GM21423 (cell line): ENCODE data around the gene MARK3.

ENCODE experiments used
- ATAC-seq: cut with Tn5 transposase; IDR thresholded peaks from one replicate; pipeline ENCODE4 v1.9.1; 2021; ENCODE audit warnings: mild to moderate bottlenecking, moderate library complexity; ENCODE audit not compliant: unreplicated experiment

MARK3 gene

GRCh38 chr14:103535081-103535890, 150.1 kb downstream of the MARK3 start:
- no peak for ATAC-seq

DNA sequence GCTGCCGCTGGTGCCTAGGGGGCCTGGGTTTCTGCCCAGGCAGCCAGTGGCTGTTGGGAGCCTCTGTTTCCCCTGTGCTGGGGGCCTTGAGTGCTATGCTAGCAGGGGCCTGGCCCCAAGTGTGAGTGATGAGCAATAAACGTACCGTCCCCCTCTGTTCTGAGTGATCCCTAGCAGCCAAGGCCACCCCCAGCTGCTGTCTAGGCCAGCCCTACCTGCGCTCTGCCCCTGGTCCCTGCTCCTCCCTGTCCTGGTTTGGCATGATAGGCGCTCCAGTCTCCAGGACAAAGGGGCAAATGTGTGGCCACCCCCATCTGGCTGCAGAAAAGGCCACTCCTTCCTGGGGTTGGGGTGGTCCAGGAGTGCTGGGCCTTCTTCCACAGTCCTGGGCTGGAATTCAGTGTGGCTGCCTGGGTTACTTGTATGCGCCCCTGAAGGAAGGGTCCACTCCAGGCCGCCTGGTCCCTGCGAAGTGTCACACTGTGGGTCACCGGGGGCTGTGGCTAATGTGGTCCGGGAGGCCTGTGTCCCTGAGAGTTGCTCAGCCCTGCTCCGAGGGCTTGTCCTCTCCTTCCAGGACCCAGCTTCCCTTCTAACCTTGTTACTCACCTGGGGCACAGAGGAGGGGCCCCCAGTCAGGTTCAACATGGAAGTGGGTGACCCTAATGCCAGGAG, 150.8 kb downstream of the MARK3 start:
- no peak for ATAC-seq

DNA sequence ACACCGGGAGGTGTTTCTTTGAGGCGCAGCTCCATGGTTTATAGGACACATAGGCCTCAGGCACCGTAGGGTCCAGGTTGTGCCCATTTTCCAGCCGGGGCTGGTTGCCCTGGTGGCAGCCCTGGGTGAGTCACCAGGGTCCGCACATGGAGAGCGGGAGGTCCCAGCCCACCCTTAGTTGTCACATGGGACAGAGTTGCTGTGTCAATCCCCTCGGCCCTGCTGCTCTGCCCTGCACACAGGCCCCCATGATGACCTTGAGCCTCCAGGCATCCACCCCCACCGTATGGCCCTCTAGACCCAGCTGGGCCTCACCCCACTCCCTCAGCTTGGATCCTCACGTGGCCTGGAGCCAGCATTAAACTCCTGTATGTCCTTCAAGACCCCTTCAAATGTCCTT, 151.5 kb downstream of the MARK3 start:
- ATAC-seq = no peak

DNA sequence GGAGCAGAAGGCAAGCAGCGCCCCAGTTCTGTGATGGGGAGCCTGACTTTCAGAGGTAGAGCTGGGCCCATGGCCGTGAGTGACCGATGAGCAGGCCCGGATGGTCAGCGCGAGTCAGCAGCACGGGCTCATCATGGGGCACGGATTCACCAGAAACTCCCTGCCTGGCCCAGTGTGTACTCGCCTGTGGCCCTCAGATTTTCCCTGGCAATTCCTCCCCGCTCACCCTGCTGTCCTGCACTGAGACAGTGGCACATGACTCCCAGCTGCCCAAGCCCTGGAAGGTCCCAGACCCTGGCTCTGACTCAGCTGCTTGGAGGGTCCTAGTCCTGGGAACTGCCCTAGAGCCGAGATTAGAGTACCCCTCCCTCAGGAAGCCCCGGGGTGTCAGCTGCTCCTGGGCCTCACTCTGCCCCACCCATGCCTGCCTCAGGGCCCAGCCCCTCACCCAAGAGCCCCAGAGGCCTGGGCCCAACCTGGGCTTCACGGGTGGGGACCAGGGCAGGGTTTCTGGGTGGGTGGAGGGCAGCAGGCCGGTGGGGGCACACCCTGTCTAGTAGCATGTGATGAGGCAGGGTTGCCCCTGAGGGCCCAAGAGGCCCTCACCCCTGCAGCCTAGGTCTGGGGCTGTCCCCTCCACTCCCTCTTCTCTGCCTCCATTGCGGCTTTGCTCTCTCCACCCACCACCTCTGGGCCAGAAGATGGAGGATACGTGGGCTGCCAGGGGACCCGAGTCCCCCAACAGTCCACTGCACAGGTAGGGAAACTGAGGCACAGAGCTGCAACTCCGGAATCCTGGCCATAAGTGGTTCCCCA, 152.2 kb downstream of the MARK3 start:
- ATAC-seq = no peak

DNA sequence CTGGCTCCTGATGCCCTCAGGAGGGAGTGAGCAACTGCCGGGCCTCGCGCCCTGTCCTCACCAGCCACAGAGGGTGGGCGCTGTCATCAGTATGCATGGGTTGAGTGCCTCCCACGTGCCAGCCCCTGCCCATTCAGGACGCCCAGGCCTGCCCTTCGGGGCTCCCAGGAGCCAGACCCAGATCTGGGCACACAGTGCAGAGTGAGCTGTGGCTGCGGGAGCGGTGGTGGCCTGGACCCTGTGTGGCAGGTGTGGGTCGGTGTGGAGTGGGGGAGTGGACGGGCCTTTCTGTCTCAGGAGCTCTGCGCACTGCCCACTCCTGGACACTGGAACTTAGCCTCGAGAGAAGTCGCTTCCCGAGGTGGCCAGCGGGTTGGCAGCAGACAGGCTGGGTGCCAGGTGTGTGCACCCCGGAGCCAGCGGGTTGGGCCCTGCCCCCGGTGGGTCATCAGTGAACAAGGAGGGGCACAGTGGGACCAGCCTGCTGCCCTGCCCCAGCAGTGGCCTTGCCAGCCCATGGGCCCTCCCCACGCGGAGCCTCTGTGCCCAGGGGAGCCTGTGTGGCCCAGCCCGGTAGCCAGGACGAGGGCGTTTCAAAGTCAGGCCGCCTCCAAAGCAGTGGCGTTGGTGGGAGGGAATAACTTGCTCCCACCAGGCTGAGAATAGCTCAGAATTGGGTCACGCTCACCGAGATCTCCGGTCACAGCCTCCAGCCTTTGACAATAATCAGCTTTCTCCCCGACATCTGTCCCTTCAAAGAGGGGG, 153.3 kb downstream of the MARK3 start:
- ATAC-seq = no peak

DNA sequence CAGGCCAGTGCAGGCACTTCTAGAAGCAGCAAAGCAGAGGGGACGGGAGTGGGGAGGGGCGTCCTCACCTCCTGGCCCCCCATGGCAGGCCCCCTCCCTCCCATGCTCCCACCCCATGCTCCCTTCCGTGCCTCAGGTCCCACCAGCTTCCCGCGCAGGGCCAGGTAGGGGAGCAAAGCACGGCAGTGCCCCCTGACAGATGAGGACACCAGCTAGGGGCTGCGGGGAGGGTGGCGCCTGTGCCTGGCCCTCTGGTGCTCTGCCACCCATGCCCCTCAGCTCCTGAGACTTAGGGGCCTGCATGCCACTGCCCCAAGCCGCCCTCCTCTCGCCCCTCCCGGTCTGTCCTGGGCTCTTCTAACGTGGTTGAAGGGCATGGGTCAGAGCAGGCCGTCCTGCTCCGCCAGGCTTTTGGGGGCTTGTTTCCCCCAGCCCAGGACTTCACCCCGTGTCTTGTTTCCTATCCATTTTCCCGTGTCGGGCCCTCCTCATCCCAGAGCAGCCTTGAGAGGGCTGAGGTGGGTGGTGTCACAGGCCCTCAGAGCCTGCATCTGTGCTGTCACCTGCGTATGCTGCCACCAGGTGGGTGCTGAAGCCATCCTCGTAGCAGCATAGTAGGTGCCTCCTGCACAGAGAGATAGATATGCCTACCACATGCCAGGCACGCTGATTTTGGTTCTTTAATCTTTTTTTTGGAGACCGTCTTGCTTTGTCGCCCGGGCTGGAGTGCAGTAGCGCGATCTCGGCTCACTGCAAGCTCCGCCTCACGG, 154.0 kb downstream of the MARK3 start:
- no peak for ATAC-seq

DNA sequence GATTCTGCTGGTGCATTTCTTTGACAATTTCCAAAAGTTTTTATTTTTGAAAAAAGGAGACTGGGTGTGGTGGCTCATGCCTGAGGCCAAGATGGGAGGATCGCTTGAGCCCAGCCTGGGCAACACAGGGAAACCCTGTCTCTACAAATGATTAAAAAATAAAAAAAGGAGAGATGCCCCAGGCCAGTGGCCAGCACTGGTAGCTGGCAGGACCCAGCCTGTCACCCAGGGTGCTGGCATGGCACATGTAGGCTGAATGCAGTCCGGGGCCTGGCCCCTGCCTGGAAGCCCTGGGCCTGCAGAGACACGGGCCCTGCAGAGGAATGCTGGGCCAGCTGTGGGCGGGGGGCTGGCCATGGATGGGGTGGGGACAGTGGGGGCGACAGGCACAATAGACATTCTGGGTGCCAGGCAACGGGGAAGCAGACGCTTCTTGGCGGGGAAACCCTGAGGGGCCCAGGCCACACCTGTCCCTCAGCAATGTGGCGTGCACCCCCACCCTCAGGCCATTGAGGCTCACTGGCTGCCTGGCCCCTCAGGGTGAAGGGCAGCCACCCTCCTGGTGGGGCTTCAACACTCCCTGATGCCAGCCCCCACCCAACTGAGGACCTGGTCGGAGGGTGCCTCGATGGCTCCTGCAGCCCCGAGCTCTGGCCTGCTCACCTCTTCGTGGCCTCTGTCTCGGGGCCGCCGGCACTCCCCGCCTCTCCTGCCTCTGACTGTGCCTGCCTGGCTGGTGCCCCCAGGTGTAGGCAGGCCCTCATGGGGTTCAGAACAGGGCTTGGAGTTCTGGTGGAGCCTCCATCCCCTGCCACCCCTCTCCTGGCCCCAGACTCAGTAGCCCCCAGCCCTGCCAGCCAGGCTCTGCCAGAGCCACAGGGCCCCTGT, 155.8 kb downstream of the MARK3 start:
- no peak for ATAC-seq

GRCh38 chr14:103541709-103542604, 156.7 kb downstream of the MARK3 start:
- no peak for ATAC-seq

GRCh38 chr14:103542605-103543088, 157.4 kb downstream of the MARK3 start:
- no peak for ATAC-seq

DNA sequence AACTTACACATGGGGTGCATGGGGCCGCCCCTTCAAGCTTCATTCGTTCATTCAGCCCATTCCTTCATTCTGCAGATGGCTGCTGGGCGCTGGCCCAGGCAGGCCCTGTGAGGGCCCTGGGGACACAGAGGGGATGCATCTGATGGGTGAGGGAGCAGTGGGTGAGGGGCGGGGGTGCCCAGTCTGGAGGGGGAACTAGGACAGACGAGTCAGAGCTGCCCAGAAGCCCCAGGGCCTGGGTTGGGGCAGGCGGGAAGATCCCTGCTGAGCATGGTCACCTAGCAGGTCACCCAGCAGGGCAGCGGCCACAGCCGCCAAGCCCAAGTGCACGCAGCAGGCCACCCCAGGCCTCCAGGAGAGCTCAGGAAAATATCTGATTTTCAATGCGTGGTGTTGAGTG, 157.9 kb downstream of the MARK3 start:
- ATAC-seq = no peak

DNA sequence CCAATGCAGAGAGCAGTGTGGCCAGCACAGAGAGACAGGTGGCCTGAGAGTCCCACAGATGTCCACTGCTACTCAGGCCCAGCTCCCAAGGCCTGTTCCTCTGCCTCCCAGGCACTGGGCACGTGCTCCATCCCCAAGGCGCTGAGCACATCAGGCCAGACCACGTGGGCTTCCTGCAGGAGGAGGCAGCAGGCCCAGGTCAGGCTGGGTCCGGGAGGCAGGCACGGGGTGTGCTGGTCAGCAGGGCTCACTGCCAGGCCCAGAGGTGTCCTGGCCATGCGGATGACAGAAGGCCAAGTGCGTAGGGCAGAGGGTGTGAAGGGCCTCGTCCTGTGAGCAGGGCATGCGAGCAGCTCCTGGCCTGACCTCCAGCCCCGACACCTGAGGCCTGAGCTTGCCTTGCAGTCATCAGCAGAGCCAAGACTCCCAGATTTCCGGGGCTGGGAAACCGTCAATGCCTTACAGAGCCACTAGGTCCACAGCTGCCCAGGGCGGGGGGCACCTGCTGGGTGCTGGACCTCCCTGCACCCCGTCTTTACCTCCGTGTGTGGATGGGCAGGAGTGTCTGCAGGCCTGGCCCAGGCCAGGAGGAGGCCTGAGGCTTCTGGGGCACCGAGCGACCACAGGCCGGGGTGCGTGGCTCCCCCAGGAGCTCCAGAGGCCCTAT, 158.6 kb downstream of the MARK3 start:
- ATAC-seq = no peak

- ATAC-seq = no peak
Observed at GRCh38 chr14:103544388-103545218, 159.4 kb downstream of the MARK3 start.

GRCh38 chr14:103545219-103545914, 160.2 kb downstream of the MARK3 start:
- no peak for ATAC-seq

- no peak for ATAC-seq
Observed at GRCh38 chr14:103545915-103546651, 160.9 kb downstream of the MARK3 start.
